GM21737 (cell line): ENCODE results near the gene GHRL.

ENCODE experiments used
- ATAC-seq: cut with Tn5 transposase; IDR thresholded peaks from one replicate; pipeline ENCODE4 v1.9.1; 2021; ENCODE audit warnings: mild to moderate bottlenecking, moderate library complexity; ENCODE audit not compliant: unreplicated experiment

Gene GHRL

GRCh38 chr3:10328460-10329071, 35.8 kb upstream of the GHRL start:
- no peak for ATAC-seq

- ATAC-seq, result no peak
Observed at GRCh38 chr3:10327592-10327991, 34.8 kb upstream of the GHRL start.

DNA sequence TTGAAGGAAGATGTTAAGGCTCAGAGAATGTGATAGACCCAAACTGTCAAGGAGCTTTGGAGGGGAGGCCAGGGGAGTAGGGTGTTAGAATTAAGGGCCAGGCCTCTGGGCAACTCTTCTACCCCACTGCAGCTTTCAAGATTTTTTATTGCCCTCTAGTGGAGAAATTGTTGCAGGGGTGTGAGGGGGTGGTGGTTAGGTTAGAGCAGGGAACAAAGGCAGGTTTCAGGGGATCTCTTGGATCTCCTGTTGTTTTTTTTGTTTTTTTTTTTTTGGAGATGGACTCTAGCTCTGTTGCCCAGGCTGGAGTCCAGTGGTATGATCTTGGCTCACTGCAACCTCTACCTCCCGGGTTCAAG, 29.6 kb upstream of the GHRL start:
- ATAC-seq, result no peak

GRCh38 chr3:10321630-10322351, 29.0 kb upstream of the GHRL start:
- ATAC-seq, result no peak

GRCh38 chr3:10320320-10320677, 27.6 kb upstream of the GHRL start:
- no peak for ATAC-seq

- ATAC-seq, result no peak
Observed at GRCh38 chr3:10319804-10320203, 27.1 kb upstream of the GHRL start.

DNA sequence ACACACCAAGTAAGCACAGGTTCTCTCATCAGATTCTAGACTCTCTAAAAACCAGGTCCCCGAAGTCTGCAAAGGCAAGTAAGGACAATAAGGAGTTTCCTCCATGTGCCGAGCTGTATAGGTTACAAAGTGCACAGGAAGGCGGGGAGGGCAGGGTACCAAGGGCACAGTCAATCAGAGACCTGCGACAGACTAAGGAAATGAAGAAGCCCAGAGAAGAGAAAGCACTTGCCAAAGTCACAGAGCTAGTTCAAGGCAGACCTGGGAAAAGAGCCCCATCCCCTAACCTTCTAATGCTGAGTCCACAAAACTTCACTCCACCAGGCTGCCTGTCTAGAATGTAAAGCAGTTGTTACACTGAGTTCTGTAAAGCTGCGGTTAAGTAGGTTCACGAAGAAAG, 26.5 kb upstream of the GHRL start:
- no peak for ATAC-seq

- no peak for ATAC-seq
Observed at GRCh38 chr3:10317961-10318350, 25.2 kb upstream of the GHRL start.

DNA sequence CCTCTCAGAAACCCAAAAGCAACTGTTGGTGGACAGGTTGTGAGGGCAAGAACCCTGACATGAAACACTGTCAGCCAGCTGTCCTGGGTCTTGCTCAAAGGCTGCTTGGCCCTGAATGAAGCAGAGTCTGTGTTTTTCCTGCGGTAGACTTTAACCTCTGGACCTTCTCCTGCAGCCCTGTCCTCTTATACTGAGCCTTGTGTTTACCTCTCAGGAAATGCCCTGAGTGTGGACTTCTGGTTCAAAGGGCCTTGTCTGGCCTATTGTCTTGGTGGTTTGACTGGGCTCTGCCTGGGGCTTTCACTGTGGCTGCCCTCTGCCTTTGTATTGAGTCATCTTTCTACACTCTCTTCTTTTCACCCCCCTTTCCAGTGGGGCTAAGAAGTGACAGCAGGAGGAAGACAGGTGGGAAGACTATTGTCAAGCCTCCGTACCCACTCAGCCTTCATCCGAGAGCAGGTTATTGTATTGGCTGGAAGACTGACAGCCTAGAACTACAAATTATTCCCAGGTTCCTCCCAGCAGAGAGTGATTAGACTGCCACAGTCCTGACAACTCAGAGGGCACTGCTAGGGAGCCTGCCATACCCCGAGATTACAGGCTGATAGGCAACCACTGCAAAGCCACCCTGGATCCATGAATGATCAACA, 24.7 kb upstream of the GHRL start:
- ATAC-seq, result no peak

DNA sequence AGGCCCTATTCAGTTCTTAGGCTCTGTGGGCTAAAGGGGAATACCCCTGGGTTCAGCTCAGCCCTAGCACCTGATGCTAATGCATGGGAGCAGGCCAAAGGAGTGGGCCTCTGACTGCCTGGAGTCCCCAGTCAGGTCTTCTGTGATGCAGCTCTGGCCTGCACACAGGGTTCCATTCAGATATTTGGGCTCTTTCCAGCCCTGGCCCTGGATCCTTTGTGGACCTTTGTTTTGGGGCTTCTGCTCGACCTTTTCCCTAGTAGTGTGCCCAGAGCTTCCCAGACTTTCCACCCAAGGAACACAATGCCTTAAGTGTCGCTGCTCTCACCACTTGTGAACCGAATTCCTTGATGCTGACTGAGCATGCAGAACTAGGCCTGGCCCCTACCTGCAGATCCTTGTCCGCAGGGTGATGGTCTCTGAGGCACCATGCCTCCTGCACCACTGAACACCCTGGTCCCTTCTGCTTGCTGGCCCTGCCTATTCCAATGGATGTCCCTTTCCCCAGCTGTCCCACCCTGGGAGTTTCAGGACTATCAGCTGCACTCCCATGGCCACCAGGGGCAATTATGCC, 23.1 kb upstream of the GHRL start:
- no peak for ATAC-seq

DNA sequence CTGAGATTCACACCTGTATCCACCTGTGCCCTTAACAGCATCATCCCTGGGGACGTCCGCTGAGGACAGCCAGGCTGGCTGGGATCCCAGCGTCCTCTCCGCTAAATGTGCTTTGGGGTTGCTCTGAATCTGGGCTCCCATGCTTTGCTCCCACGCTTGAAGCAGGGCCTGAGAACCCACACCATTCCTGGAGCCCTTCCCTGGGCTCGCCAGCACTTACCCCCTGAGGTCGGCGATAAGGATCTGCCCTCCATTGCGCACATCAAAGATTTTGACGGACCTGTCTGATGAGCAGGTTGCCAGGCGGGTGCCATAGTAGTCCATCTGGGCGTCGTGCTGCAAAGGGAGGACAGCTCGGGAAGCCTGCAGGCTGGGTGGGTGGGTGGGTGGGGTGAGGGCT, 22.4 kb upstream of the GHRL start:
- ATAC-seq, result no peak

DNA sequence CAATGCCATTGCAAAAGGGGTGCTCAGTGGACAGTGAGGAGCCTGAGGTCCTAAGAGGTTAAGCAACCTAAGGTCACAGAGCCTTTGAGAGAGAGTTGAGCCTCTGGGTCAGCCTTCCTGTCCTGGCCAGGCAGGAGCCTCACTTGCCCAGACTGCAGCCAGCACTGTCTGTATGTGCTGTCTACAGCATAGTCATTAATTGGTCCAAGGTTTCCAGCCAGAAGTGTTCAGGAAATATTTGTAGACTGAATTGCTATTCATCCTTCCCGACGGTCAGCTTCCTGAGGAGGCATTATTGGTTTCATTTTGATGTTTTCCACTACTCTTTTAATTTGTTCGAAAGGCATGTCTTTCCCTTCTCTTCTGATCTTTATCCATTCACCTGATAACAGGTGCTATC, 20.1 kb upstream of the GHRL start:
- no peak for ATAC-seq

- no peak for ATAC-seq
Observed at GRCh38 chr3:10312391-10312790, 19.6 kb upstream of the GHRL start.

DNA sequence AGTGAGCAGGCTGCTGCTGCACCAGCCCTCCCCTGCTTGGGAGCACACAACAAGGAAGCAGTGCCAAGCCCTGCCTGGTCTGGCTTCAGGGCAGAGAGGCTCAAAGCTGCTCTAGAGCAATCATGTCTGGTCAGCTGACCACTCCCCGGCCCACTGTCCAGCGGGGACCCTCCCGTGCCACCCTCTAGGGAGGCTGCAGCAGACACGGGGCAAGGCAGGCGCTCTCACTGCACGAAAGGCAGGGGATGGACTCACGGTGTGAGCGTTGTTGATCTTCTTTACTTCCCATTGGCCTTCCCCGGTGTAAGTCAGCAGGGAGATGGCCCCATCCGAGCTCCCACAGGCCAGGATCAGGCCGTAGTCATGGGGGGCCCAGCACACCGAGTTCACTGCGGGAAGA, 19.0 kb upstream of the GHRL start:
- ATAC-seq, result no peak

DNA sequence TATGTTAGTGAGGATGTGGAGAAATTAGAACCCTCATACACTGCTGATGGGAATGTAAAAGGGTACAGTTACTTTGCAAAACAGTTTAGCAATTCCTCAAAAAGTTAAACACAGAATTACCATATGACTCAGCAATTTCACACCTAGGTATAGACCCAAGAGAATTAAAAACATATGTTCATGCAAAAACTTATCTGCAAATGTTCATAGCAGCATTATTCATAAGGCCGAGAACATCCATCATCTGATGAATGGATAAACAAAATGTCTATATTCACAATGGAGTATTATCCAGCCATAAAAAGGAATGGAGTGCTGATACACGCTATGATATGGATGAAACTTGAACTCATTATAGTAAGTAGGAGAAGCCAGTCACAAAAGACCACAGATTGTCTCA, 17.8 kb upstream of the GHRL start:
- no peak for ATAC-seq

GRCh38 chr3:10309736-10310135, 17.0 kb upstream of the GHRL start:
- ATAC-seq, result no peak

DNA sequence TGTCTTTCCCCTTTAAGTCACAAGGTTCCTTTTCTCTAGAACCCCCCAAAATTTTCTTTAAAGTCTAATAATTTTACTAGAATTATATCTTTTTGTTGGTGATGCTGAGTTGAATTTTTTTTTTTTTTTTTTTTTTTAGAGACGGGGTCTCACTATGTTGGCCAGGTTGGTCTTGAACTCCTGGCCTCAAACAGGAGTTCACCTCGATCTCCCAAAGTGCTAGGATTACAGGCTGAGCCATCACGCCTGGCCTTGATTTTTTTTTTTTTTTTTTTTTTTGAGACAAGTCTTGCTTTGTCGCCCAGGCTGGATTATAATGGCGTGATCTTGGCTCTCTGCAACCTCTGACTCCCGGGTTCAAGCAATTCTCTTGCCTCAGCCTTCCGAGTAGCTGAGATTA, 15.9 kb upstream of the GHRL start:
- ATAC-seq, result no peak

DNA sequence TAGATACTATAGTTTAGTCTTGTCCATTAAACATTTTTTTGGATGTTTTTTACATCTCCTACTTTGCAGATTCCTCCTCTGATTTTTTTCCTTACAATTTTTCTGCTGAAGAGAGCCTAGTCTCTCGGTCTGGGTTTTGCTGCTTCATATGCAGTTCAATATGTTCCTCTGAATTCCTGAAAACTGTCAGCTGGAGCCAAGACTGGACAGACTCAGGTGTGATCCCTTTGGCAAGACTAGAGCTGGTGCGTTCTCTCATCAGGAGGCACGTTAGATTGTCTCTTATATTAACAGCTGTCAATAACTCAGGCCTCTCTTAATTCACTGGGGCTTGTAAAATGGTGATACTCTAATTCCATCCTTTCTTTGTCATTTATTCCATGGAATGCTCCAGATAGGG, 13.4 kb upstream of the GHRL start:
- ATAC-seq, result no peak

GRCh38 chr3:10305331-10305902, 12.7 kb upstream of the GHRL start:
- ATAC-seq, result no peak

- ATAC-seq, result no peak
Observed at GRCh38 chr3:10304905-10305304, 12.2 kb upstream of the GHRL start.

DNA sequence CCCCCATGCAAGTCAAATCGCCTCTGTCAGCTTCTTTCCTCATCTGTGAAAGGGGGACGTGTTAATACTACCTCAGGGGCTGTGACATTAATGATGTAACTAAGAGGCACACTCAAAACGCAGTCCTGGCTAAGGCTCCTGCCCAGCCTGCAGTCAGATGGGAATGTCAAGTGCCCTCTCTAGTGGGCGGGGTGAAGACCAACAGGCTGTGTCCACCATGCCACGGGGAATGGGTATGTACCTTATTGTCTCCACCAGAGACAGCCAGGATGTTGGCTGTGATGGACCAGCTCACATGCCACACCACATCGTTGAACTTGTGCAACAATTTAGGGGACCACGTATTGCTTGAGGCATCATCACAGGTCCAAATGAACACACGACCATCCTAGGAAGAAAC, 11.0 kb upstream of the GHRL start:
- ATAC-seq, result no peak

- ATAC-seq, result no peak
Observed at GRCh38 chr3:10303105-10303504, 10.4 kb upstream of the GHRL start.
